Naive thymus-derived CD4-positive, alpha-beta T cell (primary cell): ENCODE measurements around the gene FAM184A. TPM values are rescaled to one million over a fixed set of nuclear protein-coding genes. Genes with fewer than 3 reads are reported as not detected.

Experiments
- ATAC-seq: fragments of 150-1000 bp; cut with Tn5 transposase; 2 replicates; pipeline ENCODE4 v1.10.0; 2021; ENCODE audit warnings: mild to moderate bottlenecking, moderate library complexity
- CTCF ChIA-PET: fragments of 350-600 bp; sonication (Branson Sonifier 250); formaldehyde crosslinking; loops from one replicate; lab custom pipeline; 2021; ENCODE audit warnings: antibody characterized with exemption; lab: Charles Lee
- POLR2A ChIA-PET: fragments of 350-600 bp; sonication (Branson Sonifier 250); formaldehyde crosslinking; loops from one replicate; lab custom pipeline; 2021; ENCODE audit warnings: antibody characterized with exemption, inconsistent platforms; lab: Charles Lee
- DNase-seq, 9 donors: peaks; one replicate each; pipeline versions ENCODE4 v3.0.0 to v3.0.0-alpha.2; 2020 to 2022; ENCODE audit warnings: mixed read lengths in 1 of 9
- H3K27ac ChIP-seq: one replicate; pipeline ENCODE4 v1.7.0; 2013; ENCODE audit warnings: mild to moderate bottlenecking, low read depth, low read length, moderate library complexity
- H3K27me3 ChIP-seq, 2 donors: one replicate each; pipeline ENCODE4 v1.7.0; 2013; ENCODE audit warnings: low read length in 2 of 2, mild to moderate bottlenecking in 2 of 2, moderate library complexity in 2 of 2; ENCODE audit not compliant: control insufficient read depth in 2 of 2, insufficient read depth in 2 of 2
- H3K36me3 ChIP-seq, 3 experiments: 1 replicate in 2 of 3; 2 replicates in 1 of 3; pipeline ENCODE4 v1.7.0; 2013; ENCODE audit warnings: low read length in 3 of 3, mild to moderate bottlenecking in 3 of 3, moderate library complexity in 1 of 3; ENCODE audit not compliant: insufficient read depth in 3 of 3, control insufficient read depth in 2 of 3
- H3K4me1 ChIP-seq, 2 donors: one replicate each; pipeline ENCODE4 v1.7.0; 2013; ENCODE audit warnings: low read length in 2 of 2, mild to moderate bottlenecking in 2 of 2, moderate library complexity in 1 of 2; ENCODE audit not compliant: control insufficient read depth in 2 of 2, insufficient read depth in 2 of 2
- H3K4me3 ChIP-seq: 2 replicates; pipeline ENCODE4 v1.7.0; 2013; ENCODE audit warnings: mild to moderate bottlenecking, low read length
- H3K9me3 ChIP-seq, 3 experiments: 1 replicate in 2 of 3; 2 replicates in 1 of 3; pipeline ENCODE4 v1.7.0; 2013; ENCODE audit warnings: low read length in 3 of 3; ENCODE audit not compliant: control insufficient read depth in 2 of 3
- H3K27ac Mint-ChIP-seq, 9 donors: one replicate each; pipeline ENCODE4 v1.8.0; 2020 to 2022; ENCODE audit warnings: mixed read lengths in 9 of 9, mild to moderate bottlenecking in 8 of 9, moderate library complexity in 5 of 9, inconsistent platforms in 2 of 9
- H3K27me3 Mint-ChIP-seq, 5 donors: one replicate each; pipeline ENCODE4 v1.8.0; 2021 to 2022; ENCODE audit warnings: mixed read lengths in 5 of 5, mild to moderate bottlenecking in 1 of 5
- H3K36me3 Mint-ChIP-seq, 5 donors: one replicate each; pipeline ENCODE4 v1.8.0; 2020 to 2022; ENCODE audit warnings: mixed read lengths in 5 of 5, mild to moderate bottlenecking in 3 of 5, inconsistent platforms in 1 of 5
- H3K4me1 Mint-ChIP-seq, 7 donors: one replicate each; pipeline ENCODE4 v1.8.0; 2020 to 2022; ENCODE audit warnings: mixed read lengths in 7 of 7, mild to moderate bottlenecking in 3 of 7, inconsistent platforms in 1 of 7
- H3K4me3 Mint-ChIP-seq, 10 donors: one replicate each; pipeline ENCODE4 v1.8.0; 2020 to 2022; ENCODE audit warnings: mild to moderate bottlenecking in 10 of 10, mixed read lengths in 10 of 10, moderate library complexity in 6 of 10, inconsistent platforms in 2 of 10
- H3K9me3 Mint-ChIP-seq, 11 donors: one replicate each; pipeline ENCODE4 v1.8.0; 2020 to 2022; ENCODE audit warnings: mixed read lengths in 11 of 11, mild to moderate bottlenecking in 4 of 11, inconsistent platforms in 1 of 11, moderate library complexity in 1 of 11
- intact Hi-C, 2 donors: fragments of 100-400 bp; cut with micrococcal nuclease; formaldehyde crosslinking; loops; one replicate each; pipeline ENCODE4 v1.15.1; 2023
- polyA plus RNA-seq, 2 donors: library from polyadenylated mRNA; unstranded; fragments of 300-500 nt; fragmentation: Illumina TruSeq; gene quantifications; one replicate each; pipeline ENCODE4 v1.2.3, GENCODE V29; 2021
- total RNA-seq, 6 experiments: library from RNA in 5 of 6; stranded (reverse) in 5 of 6; gene quantifications; 1 replicate in 5 of 6; 2 replicates in 1 of 6; pipeline ENCODE4 v1.2.3 and lab custom pipeline; 2021 to 2026

The FAM184A gene
- total RNA-seq (1 to 10 TPM; 5.3 to 9.8 (median 7.9) TPM), polyA plus RNA-seq (1 to 10 TPM in 1 of 2 donors, under 1 TPM in 1; 0.99 to 3.1 TPM), total RNA-seq (lab: John Stamatoyannopoulos, UW) (16.8 reads per million, percentile 46 among the genes with 10 or more reads in this experiment)

GRCh38 chr6:119078376-119079282 lies at the start of gene FAM184A:
FAM184A (minus strand) TSS chr6:119078664; CDS start chr6:119078299, 365 bp downstream.
- peak within 1 kb of the TSS; percentile 75 to 97 (median 94) for H3K4me3 Mint-ChIP-seq
- H3K27me3 ChIP-seq = no peaks in the 10 kb centered on the region
- H3K4me3 ChIP-seq = peak within 1 kb of the TSS; percentile 77
- H3K36me3 Mint-ChIP-seq = peaks cover 0 to 8% (median 5%) of the 10 kb centered on the region in 5 donors
- CTCF ChIA-PET = interaction anchor here (0.6 to 1.9 kb wide), 6 partner anchors 13 to 513 kb away, joined by 3 to 9 read pairs (median 4); no protein-coding TSS in a partner anchor
- peak within 1 kb of the TSS; percentile 74 for H3K27ac ChIP-seq
- H3K9me3 ChIP-seq = peaks cover 0 to 18% (median 8%) of the 10 kb centered on the region in 3 experiments
- H3K9me3 Mint-ChIP-seq = peaks cover 2 to 17% (median 12%) of the 10 kb centered on the region in 11 donors
- peaks cover 0 to 9% (median 0%) of the 10 kb centered on the region in 5 donors for H3K27me3 Mint-ChIP-seq
- intact Hi-C loops = loop anchor here (1.0 to 10.0 kb wide), 18 partner anchors 18 to 1476 kb away; partner anchors contain the start of genes ASF1A (in 2 of the 2), CEP85L (in 2 of the 2), GOPC (in 1 of the 2) and MAN1A1 (in 1 of the 2)
- POLR2A ChIA-PET = interaction anchor here (0.8 to 2.3 kb wide), 8 partner anchors 12 to 519 kb away, joined by 3 to 11 read pairs (median 4); partner anchors contain the start of gene MCM9
- ATAC-seq = peak; percentile 79
- H3K4me1 Mint-ChIP-seq = peaks cover 14 to 50% (median 39%) of the 10 kb centered on the region in 7 donors
- H3K4me1 ChIP-seq = peaks cover 5 to 25% of the 10 kb centered on the region in 2 donors
- peak; percentile 74 to 86 (median 82) for DNase-seq
- peak within 1 kb of the TSS; percentile 66 to 97 (median 95) for H3K27ac Mint-ChIP-seq
- no peaks in the 10 kb centered on the region for H3K36me3 ChIP-seq

GRCh38 chr6:119127627-119128026 lies 49.2 kb upstream of the FAM184A start:
- Mint-ChIP-seq H3K27me3 (peaks cover 0 to 17% (median 0%) of the 10 kb centered on the region in 5 donors), H3K9me3 (no peaks in the 10 kb centered on the region), H3K4me1 (peaks cover 0 to 8% (median 0%) of the 10 kb centered on the region in 7 donors), H3K4me3 (no peak overlapping the region), H3K27ac (no peak overlapping the region), H3K36me3 (no peaks in the 10 kb centered on the region)
- Histone ChIP-seq H3K9me3 (no peaks in the 10 kb centered on the region), H3K27ac (no peak overlapping the region), H3K4me1 (peaks cover 0 to 4% of the 10 kb centered on the region in 2 donors), H3K36me3 (no peaks in the 10 kb centered on the region), H3K4me3 (no peak overlapping the region), H3K27me3 (no peaks in the 10 kb centered on the region)
- intact Hi-C loops = loop anchor here (2.0 to 10.0 kb wide), 4 partner anchors 215 to 1783 kb away; no protein-coding TSS in a partner anchor
- DNase-seq (no peak), ATAC-seq (no peak)
- ChIA-PET CTCF (interaction anchor here (1.0 kb wide), 1 partner anchor 22 kb away, joined by 3 read pairs; no protein-coding TSS in a partner anchor), POLR2A (no interaction called here)

GRCh38 chr6:119126826-119127225 lies 48.4 kb upstream of the FAM184A start:
- no peak for ATAC-seq
- Mint-ChIP-seq H3K36me3 (no peaks in the 10 kb centered on the region), H3K4me3 (no peak overlapping the region), H3K9me3 (no peaks in the 10 kb centered on the region), H3K4me1 (peaks cover 0 to 8% (median 0%) of the 10 kb centered on the region in 7 donors), H3K27ac (no peak overlapping the region), H3K27me3 (peaks cover 0 to 12% (median 0%) of the 10 kb centered on the region in 5 donors)
- intact Hi-C loops = loop anchor here in 1 of 2 donors (5.0 to 10.0 kb wide), 2 partner anchors 225 to 1782 kb away; no protein-coding TSS in a partner anchor
- H3K9me3 ChIP-seq = no peaks in the 10 kb centered on the region
- no peak overlapping the region for H3K4me3 ChIP-seq
- ChIA-PET CTCF (interaction anchor here (1.0 to 3.0 kb wide), 2 partner anchors 16 to 23 kb away, joined by 3 to 12 read pairs; no protein-coding TSS in a partner anchor), POLR2A (no interaction called here)
- no peak overlapping the region for H3K27ac ChIP-seq
- H3K36me3 ChIP-seq = no peaks in the 10 kb centered on the region
- no peak for DNase-seq
- peaks cover 0 to 4% of the 10 kb centered on the region in 2 donors for H3K4me1 ChIP-seq
- H3K27me3 ChIP-seq = no peaks in the 10 kb centered on the region

- intact Hi-C loops = loop anchor here in 1 of 2 donors (5.0 to 10.0 kb wide), 2 partner anchors 226 to 1781 kb away; no protein-coding TSS in a partner anchor
Measured at GRCh38 chr6:119126140-119126539, 47.7 kb upstream of the FAM184A start.

GRCh38 chr6:119125576-119125975 lies 47.1 kb upstream of the FAM184A start:
- DNase-seq (no peak), ATAC-seq (no peak)
- Mint-ChIP-seq H3K4me1 (peaks cover 0 to 8% (median 0%) of the 10 kb centered on the region in 7 donors), H3K4me3 (no peak overlapping the region), H3K36me3 (no peaks in the 10 kb centered on the region), H3K27me3 (peaks cover 0 to 12% (median 0%) of the 10 kb centered on the region in 5 donors), H3K9me3 (no peaks in the 10 kb centered on the region), H3K27ac (peak overlapping the region in 1 of 9 donors; percentile 37)
- CTCF ChIA-PET = interaction anchor here (1.0 to 3.0 kb wide), 3 partner anchors 10 to 20 kb away, joined by 3 to 12 read pairs (median 3); no protein-coding TSS in a partner anchor
- POLR2A ChIA-PET = no interaction called here
- no peaks in the 10 kb centered on the region for H3K9me3 ChIP-seq
- no peak overlapping the region for H3K4me3 ChIP-seq
- H3K36me3 ChIP-seq = no peaks in the 10 kb centered on the region
- no peaks in the 10 kb centered on the region for H3K27me3 ChIP-seq
- intact Hi-C loops = loop anchor here in 1 of 2 donors (5.0 to 10.0 kb wide), 2 partner anchors 227 to 1781 kb away; no protein-coding TSS in a partner anchor
- peaks cover 0 to 4% of the 10 kb centered on the region in 2 donors for H3K4me1 ChIP-seq
- H3K27ac ChIP-seq = no peak overlapping the region

More at GRCh38 chr6:119126140-119126539, 47.7 kb upstream of the FAM184A start:
- no peaks in the 10 kb centered on the region for H3K27me3 ChIP-seq
- Mint-ChIP-seq H3K4me3 (no peak overlapping the region), H3K27ac (no peak overlapping the region), H3K36me3 (no peaks in the 10 kb centered on the region), H3K4me1 (peaks cover 0 to 8% (median 0%) of the 10 kb centered on the region in 7 donors), H3K27me3 (peaks cover 0 to 12% (median 0%) of the 10 kb centered on the region in 5 donors), H3K9me3 (no peaks in the 10 kb centered on the region)
- H3K27ac ChIP-seq = no peak overlapping the region
- ChIA-PET CTCF (interaction anchor here (1.0 to 3.0 kb wide), 2 partner anchors 15 to 19 kb away, joined by 3 to 12 read pairs; no protein-coding TSS in a partner anchor), POLR2A (no interaction called here)
- no peak overlapping the region for H3K4me3 ChIP-seq
- H3K36me3 ChIP-seq = no peaks in the 10 kb centered on the region
- H3K4me1 ChIP-seq = peaks cover 0 to 4% of the 10 kb centered on the region in 2 donors
- no peaks in the 10 kb centered on the region for H3K9me3 ChIP-seq
- DNase-seq (no peak), ATAC-seq (no peak)
